WTC11 (cell line): ENCODE results near the gene ALCAM.

Experiments
- CTCF ChIP-seq: fragments of 200-600 bp; IDR thresholded peaks from 2 replicates; pipeline ENCODE4 v1.8.0; 2022; ENCODE audit warnings: antibody characterized with exemption
- NR1H2 ChIP-seq: sonication (generic); formaldehyde crosslinking; IDR thresholded peaks from 2 replicates; pipeline ENCODE4 v1.9.0; 2021; ENCODE audit warnings: mild to moderate bottlenecking, moderate library complexity, missing genetic modification reagents

GRCh38 chr3:105518806-105519418 lies 152.2 kb downstream of the ALCAM start:
- TF ChIP-seq CTCF (peak; percentile 50; the same call in 1 of the 2 replicates), NR1H2 (CRISPR knock-in tag) (no peak)
